GM12891 (cell line): ENCODE measurements around the gene CATSPERD.
A peak's percentile ranks its signal among the peaks of the same experiment; 100 is the strongest.

ENCODE experiments used
- DNase-seq: peaks from one replicate; pipeline ENCODE4 v3.0.0; 2011; ENCODE audit warnings: low spot score; ENCODE audit not compliant: insufficient read length
- FAIRE-seq: peaks from 2 replicates; lab custom pipeline; 2011; peaks lifted over from hg19 to GRCh38; lab: Jason Lieb, UNC
- PAX5 ChIP-seq: IDR thresholded peaks from 2 replicates; pipeline ENCODE4 v1.6.1; 2011; ENCODE audit warnings: low read length, moderate library complexity, mild to moderate bottlenecking; ENCODE audit not compliant: insufficient read depth, severe bottlenecking
- POLR2A ChIP-seq: IDR thresholded peaks from 2 replicates; pipeline ENCODE4 v1.6.1; 2011; ENCODE audit warnings: low read depth, low read length, control low read depth
- POLR2AphosphoS5 ChIP-seq: IDR thresholded peaks from 2 replicates; pipeline ENCODE4 v1.6.1; 2011; ENCODE audit warnings: low read depth, low read length, control low read depth
- POU2F2 ChIP-seq: IDR thresholded peaks from 2 replicates; pipeline ENCODE4 v1.6.1; 2011; ENCODE audit warnings: low read depth, mild to moderate bottlenecking, control low read depth, low read length, moderate library complexity
- SPI1 ChIP-seq: IDR thresholded peaks from 2 replicates; pipeline ENCODE4 v1.6.1; 2011; ENCODE audit warnings: low read depth, low read length, control low read depth
- TAF1 ChIP-seq: IDR thresholded peaks from 2 replicates; pipeline ENCODE4 v1.6.1; 2011; ENCODE audit warnings: low read depth, low read length, control low read depth

CATSPERD gene

GRCh38 chr19:5803752-5804515 is 83.5 kb downstream of the CATSPERD start:
- FAIRE-seq (peak; percentile 94), DNase-seq (peak; percentile 98)
- TF ChIP-seq SPI1 (no peak), TAF1 (no peak), POLR2A (no peak), POLR2AphosphoS5 (no peak)

DNA sequence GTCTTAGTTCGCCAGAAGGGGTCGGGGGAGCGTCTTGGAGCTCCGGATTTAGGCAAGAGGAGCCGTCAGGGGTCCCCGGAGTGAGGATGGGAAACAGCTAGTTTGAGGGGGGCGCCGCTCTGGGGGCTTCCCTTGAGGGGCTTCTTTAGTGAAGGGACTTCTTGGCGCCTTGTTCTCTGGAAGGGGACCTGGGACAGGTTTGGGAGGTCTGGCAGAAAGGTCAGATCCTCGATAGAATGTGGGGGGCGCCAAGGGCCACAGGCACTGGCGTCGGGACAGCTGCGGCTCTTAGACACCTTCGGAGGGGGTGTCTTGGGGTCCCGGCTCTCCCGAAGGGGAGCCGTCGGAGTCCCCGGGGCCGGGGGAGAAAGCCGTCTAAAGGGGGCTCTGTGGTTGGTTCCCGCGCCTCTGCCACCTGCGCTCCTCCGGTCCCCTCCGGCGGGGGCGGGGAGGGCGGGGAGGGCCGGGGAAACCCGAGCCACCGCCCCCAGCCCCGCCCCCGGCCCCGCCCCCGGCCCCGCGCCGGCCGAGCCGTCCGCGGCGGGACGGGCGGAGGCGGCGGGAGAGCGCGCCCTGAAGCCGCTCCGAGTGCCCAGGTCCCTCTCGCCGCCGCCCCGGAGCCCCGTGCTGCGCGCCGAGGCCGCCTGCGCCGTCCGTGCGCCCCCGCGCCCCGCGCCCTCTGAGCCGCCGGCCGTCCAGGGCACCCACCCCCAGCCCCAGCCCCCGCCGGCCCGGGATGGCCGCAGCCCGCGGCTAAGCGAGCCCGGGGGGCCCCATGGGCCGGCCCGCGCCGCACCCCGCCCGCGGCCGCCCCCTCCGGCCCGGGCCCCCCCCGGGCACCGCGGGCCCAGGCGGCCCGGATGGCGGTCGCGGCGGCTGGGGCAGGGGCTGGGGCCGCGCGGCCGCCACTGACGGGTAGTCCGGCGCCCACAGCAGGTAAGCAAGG is 84.4 kb downstream of the CATSPERD start, which contains the start of gene NRTN:
TSS of gene NRTN (plus strand) at position 552 of the 946 bp plus-strand sequence. CDS start 19,099 bp downstream, outside the sequence.
- FAIRE-seq = no peak
- TF ChIP-seq POLR2A (no peak), POLR2AphosphoS5 (no peak), PAX5 (no peak), TAF1 (no peak), SPI1 (no peak)
- DNase-seq = peak; percentile 68

- FAIRE-seq (no peak), DNase-seq (peak; percentile 64)
- TF ChIP-seq POU2F2 (no peak), POLR2AphosphoS5 (no peak), SPI1 (no peak), POLR2A (no peak), TAF1 (no peak)
Observed at GRCh38 chr19:5805462-5806132, 85.2 kb downstream of the CATSPERD start.

DNA sequence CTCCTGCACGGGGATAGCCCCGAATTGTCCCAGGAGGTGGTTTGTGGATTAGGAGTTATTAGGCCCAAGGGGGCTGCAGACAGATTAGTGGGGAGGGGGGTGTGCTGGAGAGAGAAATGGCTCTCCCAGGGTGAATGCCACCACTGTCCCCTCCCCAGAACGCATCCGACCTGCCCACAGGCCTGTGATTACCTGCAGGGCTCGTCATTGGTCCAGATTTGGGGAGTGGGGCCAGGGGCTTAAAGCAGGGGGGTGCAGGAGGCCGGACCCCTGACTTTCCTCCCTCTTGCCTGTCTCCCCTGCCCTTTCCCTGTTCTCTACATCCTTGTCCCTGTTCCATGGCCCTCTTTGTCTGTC is 85.7 kb downstream of the CATSPERD start:
- FAIRE-seq (no peak), DNase-seq (no peak)
- TF ChIP-seq POLR2AphosphoS5 (no peak), TAF1 (no peak), POU2F2 (no peak), POLR2A (no peak), SPI1 (no peak), PAX5 (no peak)

- DNase-seq (no peak), FAIRE-seq (no peak)
- TF ChIP-seq POLR2A (no peak), POU2F2 (no peak), SPI1 (no peak), TAF1 (no peak), POLR2AphosphoS5 (no peak), PAX5 (no peak)
Observed at GRCh38 chr19:5806905-5807304, 86.5 kb downstream of the CATSPERD start.

DNA sequence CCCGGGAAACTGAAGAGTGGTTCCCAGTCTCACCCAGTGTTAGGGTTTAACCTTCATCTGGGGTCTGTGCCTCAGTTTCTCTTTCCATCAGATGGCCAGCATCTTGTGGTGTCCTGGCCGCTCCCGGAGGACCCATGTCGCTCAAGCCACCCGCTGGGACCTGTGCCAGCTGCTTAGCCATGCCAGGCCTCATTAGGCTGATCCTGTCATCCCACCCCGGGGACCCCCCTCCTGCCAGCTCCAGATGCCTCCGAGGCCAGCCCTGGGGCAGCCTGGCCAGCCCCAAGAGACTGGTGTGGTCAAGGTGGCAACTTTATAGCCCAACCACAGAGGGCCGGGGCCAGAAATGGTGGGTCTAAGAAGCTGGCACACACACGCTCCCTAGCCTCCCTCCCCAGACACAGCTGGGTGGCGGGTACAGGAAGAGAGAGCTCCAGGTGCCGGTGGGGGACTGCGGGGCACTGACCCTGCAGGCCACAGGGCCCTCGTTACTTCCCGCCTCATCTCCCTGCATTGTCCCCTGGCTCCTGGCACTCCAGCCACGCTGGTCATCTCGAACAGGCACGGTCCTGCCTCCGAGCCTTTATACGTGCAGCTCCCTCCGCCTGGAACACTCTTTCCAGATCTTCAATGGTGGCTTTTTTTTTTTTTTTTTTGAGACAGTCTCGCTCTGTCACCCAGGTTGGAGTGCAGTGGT is 87.8 kb downstream of the CATSPERD start:
- no peak for DNase-seq
- FAIRE-seq = no peak
- TF ChIP-seq SPI1 (no peak), POLR2A (no peak), TAF1 (no peak), POLR2AphosphoS5 (no peak), POU2F2 (no peak), PAX5 (no peak)

GRCh38 chr19:5809053-5809452 is 88.6 kb downstream of the CATSPERD start:
- no peak for FAIRE-seq
- no peak for TF ChIP-seq PAX5
- TF ChIP-seq POLR2A = no peak
- TF ChIP-seq SPI1 = no peak
- TF ChIP-seq POU2F2 = no peak
- no peak for TF ChIP-seq POLR2AphosphoS5
- no peak for TF ChIP-seq TAF1

DNA sequence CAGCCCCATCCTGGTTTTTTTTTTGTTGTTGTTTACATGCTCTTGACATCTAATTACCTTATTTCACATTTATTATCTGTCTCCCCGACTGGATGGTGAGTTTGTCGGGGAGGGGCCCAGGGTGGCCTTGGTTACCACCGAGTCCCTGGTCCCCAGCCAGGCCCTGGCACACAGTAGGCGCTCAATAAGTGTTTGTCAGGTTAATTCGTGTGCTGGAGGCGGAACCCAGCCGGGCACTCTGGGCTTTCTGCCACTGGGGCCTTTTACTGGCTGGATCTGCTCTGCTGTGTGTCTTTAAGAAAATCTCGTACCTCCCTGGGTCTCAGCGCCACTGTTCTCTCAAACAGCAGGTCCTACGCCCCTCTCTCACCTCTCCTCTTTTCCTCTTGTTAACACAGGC is 89.0 kb downstream of the CATSPERD start:
- DNase-seq (no peak), FAIRE-seq (no peak)
- no peak for TF ChIP-seq SPI1
- no peak for TF ChIP-seq PAX5
- no peak for TF ChIP-seq POLR2AphosphoS5
- no peak for TF ChIP-seq TAF1
- TF ChIP-seq POLR2A = no peak
- no peak for TF ChIP-seq POU2F2

More at GRCh38 chr19:5809053-5809452, 88.6 kb downstream of the CATSPERD start:
- no peak for DNase-seq

DNA sequence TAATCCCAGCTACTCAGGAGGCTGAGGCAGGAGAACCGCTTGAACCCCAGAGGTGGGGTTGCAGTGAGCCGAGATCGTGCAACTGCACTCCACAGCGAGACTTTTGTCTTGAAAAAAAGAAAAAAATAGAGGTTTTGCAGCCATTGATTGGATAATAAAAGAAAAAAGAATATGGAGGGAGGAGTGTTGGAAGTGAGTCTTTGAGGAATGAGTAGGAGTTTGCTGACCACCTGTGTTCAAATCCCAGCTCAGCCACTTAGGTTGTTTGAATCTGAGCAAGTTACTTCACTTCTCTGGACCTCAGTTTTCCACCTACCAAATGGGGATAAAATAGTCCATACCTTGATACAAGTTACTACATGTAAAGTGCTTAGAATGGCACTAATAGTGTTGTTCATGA is 90.7 kb downstream of the CATSPERD start:
- TF ChIP-seq TAF1 = no peak
- no peak for TF ChIP-seq POLR2A
- TF ChIP-seq SPI1 = no peak
- no peak for TF ChIP-seq POLR2AphosphoS5
- TF ChIP-seq PAX5 = no peak
- no peak for TF ChIP-seq POU2F2
- FAIRE-seq (no peak), DNase-seq (no peak)
